ENCODE measurements around the gene ARL2BP.

DNA sequence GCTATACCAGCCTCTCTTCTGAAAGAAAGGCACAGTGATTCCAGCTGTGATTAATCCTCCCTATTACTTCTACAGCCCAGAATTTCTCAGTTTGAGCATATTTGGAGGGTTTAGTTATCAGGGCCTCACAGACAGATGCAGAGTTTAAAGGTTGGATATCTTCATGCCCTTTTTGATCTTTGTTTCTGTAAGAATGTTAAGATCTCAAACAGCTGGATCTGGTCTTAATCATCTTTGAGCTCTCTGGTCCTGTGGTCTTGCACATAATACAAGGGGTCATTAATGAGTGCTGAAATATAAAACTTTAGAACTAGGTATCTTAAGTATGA is 9.1 kb upstream of the ARL2BP start:
- no peak for TF ChIP-seq CTCF (IDR thresholded peaks at IDR 0.05)
- no peak for TF ChIP-seq SP1 (CRISPR knock-in tag; conservative IDR thresholded peaks at IDR 0.05)
- TF ChIP-seq, protein P1, sequence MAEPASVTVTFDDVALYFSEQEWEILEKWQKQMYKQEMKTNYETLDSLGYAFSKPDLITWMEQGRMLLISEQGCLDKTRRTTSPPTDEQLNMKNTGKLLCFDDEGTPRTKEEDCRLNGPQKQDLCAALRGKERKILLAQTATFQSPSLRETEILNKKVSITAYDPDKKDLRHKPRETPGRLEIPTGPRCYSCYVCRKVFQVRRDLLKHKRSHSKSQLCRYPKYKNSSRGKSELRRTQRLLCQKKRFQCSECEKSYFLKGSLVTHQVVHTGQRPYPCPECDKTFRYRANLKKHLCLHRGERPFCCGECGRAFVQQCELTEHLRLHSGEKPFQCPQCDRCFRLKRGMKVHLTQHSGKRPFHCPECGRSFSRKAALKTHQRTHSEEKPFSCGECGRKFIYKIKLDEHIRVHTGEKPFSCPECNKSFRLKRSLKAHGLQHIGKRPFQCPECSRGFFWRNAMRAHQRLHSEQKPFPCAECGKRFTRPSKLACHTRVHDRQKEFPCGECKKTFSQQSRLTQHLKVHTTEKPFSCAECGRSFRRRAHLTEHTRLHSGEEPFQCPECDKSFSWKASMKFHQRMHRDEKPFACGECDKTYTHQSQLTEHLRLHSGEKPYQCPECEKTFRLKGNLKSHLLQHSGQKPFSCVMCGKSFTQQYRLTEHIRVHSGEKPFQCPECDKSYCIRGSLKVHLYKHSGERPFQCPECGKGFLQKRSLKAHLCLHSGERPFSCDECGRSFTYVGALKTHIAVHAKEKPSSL (CRISPR knock-in tag; conservative IDR thresholded peaks at IDR 0.05): no peak
- TF ChIP-seq, protein P2, sequence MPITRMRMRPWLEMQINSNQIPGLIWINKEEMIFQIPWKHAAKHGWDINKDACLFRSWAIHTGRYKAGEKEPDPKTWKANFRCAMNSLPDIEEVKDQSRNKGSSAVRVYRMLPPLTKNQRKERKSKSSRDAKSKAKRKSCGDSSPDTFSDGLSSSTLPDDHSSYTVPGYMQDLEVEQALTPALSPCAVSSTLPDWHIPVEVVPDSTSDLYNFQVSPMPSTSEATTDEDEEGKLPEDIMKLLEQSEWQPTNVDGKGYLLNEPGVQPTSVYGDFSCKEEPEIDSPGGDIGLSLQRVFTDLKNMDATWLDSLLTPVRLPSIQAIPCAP (CRISPR knock-in tag; IDR thresholded peaks at IDR 0.05): no peak
- no peak for TF ChIP-seq ATF3 (CRISPR knock-in tag; conservative IDR thresholded peaks at IDR 0.05)
- no peak for TF ChIP-seq FOXP4 (CRISPR knock-in tag; IDR thresholded peaks at IDR 0.05)
- TF ChIP-seq, protein P3, sequence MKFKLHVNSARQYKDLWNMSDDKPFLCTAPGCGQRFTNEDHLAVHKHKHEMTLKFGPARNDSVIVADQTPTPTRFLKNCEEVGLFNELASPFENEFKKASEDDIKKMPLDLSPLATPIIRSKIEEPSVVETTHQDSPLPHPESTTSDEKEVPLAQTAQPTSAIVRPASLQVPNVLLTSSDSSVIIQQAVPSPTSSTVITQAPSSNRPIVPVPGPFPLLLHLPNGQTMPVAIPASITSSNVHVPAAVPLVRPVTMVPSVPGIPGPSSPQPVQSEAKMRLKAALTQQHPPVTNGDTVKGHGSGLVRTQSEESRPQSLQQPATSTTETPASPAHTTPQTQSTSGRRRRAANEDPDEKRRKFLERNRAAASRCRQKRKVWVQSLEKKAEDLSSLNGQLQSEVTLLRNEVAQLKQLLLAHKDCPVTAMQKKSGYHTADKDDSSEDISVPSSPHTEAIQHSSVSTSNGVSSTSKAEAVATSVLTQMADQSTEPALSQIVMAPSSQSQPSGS (CRISPR knock-in tag; IDR thresholded peaks at IDR 0.05; ENCODE audit: borderline replicate concordance, low read depth): no peak
- no peak for TF ChIP-seq ZNF263 (CRISPR knock-in tag; IDR thresholded peaks at IDR 0.05; ENCODE audit: low read depth)
- no peak for TF ChIP-seq HMGXB4 (CRISPR knock-in tag; IDR thresholded peaks at IDR 0.05)
- no peak for TF ChIP-seq MAX (CRISPR knock-in tag; IDR thresholded peaks at IDR 0.05)
- no peak for TF ChIP-seq KAT7 (CRISPR knock-in tag; IDR thresholded peaks at IDR 0.05; ENCODE audit: borderline replicate concordance)

Data from WTC11 (cell line).